HG03139 (cell line): ENCODE data around the gene GLI3.

Experiments used
- ATAC-seq: cut with Tn5 transposase; IDR thresholded peaks from one replicate; pipeline ENCODE4 v1.9.1; 2021; ENCODE audit not compliant: unreplicated experiment

GLI3 gene

DNA sequence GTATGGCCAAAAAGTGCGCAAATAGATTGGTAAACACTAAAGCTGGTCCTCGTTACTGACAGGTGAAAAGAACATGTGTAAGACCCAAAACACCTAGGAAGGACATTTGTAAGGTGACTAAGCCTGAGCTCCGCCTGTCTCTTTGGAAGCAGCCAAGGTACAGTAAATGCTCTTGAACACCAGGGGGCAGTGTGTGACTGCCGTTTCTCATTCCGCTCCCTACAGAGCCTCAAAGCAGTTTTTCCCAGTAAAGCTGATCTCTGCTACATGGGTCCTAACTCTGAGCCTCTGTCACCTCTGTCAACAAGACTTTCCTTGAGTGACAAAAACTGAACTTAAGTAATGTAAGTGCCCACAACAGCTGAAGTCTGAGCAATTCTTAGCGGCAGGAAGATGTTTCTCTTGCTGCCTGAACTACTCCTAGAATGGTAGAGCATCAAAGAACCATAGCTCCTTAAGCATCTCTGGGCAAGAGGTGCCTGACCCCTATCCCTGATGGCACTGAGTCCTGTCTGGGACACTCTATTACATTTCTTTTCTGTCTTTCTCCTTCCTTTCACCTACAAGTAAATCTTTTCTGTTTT, 296.2 kb downstream of the GLI3 start:
- peak; percentile 73 for ATAC-seq

DNA sequence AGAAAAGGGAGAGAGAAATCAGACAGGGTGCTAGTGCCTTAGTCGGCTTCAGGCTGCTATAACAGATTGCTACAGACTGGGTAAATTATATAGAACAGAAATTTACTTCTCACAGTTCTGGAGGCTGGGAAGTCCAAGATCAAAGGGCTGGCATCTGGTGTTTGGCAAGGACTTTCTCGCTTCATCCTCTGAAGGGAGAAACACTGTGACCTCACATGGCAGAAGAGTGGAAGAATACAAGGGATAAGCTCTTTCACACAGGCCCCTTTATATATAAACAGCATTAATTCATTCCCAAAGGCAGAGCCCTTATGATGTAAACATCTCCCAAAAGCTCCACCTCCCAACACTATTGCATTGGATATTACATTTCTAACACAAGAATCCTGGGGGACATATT, 298.6 kb downstream of the GLI3 start:
- ATAC-seq: no peak

DNA sequence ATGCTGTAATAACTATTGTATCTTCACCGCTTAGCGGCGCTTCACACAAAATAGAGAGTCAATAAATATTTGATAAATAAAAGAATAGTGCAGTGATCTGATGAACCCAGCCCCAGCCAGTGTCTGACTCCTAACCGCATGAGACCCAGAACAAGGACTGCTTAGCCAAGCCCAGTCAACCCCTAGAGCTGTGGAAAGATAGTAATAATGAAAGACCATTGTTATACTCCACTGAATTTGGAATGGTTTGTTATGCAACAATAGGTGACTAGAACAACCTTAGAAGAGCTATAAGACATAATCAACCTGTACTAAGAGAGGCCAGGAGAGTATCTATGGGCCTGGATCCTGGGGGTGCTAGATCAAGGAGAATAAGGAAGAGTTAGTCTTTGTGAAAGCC, 303.6 kb downstream of the GLI3 start:
- no peak for ATAC-seq

DNA sequence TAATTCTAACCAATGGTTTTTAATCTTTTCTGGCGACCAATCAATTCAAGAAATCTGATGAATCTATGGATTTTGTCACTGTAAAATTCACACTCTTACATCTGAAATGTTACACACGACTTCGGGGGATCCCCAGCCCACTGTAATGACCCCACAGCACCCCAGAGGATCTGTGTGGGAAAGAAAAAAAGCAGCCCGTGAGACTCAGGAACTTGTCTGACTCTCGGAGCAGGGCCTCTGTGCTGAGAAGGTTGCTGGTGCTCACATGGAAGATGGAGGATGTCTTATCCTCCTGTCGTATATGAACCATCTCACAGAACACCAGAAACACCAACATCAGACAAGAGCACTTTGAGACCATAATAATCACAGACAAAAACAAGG, 305.8 kb downstream of the GLI3 start:
- ATAC-seq: no peak

DNA sequence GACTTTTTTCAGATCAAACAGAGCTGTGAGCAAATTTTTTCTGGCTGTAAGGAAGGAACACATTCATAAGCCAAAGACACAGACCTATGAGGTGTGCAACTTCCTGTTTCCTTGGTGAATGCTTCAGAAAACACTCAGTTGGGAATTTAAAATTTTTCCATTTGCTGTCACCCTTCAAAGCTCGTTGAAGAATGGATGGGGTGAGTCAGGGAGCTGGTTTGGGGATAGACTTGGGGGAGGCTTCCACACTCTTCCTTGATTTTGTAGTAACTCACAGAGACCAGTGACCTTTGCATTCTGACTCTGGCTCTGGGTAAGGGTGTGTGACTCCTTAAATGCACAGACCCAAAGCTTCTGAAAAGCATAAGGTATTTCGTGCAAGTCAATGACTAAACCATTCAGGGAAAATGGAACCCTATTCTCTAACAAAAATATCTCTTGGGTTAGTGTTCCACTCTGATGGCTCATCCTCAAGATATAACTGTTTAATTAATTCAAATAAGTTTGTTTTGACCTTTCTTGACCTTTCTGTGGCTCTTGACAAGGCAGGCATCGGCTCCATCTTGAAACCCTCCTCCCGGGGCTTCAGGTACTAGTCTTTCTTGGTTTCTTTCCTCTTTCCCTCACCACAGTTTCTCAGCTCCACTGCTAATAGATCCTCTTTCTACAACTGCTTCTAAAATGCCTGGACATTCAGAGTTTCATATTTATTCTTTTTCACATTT, 306.3 kb downstream of the GLI3 start:
- no peak for ATAC-seq

DNA sequence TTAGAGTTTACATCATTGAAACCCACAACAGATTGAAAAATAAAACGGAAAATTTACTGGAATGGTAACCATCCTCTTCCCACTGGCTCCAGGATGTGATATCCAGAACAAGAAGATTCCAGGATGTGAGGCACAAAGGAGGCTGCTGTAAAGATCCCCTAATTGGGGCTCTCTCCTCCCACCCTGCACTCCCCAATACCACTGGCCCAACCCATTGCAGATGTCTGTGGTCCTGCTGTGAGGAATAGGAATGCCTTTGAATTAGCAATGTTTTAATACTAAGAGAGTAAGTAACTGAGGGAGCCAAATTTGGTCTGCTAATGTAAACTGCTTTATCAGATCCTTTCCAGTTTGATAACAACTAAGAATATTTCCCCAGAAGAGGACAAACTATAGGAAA, 308.2 kb downstream of the GLI3 start:
- ATAC-seq: no peak

DNA sequence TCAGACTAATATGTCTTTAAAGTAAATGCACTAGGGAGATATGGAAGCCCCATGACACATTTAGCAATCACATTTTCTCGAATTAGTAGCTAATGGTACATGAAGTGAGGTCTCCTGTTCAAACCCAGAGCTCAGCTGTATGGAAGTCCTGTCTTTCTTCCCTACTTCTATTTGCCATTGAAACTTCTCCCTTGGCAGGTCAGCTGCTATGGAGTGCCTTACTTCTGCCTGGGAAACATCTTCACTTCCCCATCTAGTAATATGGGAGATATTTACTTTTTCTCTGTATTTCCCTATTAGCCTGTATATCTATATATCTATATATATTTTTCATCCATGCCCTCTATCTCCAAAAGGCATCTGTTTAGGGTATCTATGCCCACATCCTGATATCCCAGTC, 308.8 kb downstream of the GLI3 start:
- no peak for ATAC-seq

DNA sequence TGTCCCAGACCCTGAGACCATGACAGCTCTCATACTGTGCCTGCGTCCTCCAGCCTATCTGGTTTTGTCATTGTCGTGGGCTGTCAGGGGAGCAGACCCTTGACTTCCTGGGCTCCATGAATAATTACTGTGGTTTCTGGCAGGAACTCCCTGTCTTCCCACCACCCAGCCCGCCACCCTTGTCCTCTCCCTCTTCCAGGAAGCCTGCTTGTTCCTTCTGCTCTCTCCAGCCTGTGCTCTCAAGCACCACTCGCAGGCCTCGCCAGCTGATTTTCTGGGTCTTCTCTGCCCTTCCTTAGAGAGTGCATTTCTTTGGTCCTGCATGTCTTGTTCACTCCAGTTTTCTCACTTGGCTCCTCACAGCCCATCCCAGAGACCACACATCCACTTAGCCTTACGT, 309.6 kb downstream of the GLI3 start:
- ATAC-seq: no peak

DNA sequence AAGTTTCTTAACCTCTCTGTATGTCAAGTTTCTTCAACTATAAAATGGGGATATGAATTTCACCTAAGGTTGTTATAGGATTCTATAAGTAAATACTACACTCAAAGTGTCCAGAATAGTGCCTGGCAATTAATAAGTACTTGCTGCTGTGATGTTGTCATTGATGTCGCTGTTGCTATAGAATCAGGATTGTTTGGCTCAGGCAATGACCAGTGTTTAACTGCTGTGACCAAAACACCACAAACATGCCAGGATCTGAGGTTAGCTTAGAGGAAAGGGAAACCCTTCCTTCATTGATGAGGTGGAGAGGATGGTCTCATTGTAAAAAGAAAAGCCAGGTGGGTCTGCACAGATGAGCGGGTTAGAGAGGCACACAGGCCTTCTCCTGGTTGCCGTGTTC, 311.1 kb downstream of the GLI3 start:
- ATAC-seq: no peak

DNA sequence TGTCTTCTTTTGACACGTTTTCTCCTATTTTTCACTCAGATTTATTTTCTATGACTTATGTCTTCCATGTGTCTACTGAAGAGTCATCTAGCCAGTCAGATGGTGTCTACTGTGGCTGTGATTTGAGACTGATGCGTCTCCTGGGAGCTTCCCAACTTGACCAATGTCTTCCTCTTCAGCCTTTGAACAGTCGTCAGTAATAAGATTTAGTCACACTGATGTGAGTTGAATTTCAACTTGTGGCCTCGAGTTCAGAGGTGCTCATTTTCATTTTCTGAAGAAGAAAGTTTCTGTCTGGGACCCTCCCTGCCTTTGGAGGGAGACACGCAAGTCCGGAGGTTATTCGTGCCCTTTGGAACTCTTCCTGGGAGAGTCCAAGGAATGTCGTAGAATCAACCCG, 312.2 kb downstream of the GLI3 start:
- ATAC-seq: no peak

DNA sequence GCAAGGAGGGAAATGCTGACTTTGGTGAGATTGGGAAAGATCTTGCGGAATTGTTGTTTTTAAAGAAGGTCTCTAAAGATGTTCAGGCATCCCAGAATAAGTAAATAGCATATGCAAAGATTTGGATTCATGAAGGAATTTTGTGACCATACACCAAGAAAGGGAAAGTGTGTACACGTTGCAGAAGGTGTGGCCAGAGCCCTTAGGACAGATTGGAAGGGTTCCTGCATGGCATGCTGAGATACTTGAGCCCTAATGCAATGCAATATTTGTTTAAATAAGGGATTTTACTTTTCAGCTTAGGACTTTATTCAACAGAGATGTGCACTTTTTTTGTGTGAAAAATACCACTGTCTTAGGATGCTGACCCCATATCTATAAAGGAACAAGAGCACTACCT, 314.6 kb downstream of the GLI3 start:
- no peak for ATAC-seq

DNA sequence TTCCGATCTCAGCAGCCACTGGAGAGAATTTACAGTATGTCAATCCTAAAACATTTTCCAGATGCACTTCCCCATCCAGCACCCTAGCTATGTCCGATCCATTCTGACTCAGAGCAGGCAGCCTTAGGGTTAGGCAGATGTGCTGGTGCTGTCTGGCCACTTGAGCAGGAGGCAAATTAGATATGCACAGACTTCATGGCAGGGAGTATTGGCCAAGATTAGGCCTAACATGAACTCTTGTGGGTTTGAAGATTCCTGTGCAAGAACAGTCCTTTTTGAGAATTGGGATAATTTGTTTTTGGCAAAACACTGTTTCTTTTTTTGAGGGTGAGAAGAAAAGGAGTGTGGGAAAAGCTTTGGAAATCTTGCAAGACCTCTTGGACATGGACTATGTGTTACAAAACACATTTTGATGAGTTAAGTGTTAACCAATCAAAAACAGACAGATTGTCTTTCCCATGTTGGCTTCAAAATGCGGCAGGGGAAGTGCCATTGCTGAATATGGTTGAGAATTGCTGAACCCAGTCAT, 315.5 kb downstream of the GLI3 start:
- no peak for ATAC-seq

DNA sequence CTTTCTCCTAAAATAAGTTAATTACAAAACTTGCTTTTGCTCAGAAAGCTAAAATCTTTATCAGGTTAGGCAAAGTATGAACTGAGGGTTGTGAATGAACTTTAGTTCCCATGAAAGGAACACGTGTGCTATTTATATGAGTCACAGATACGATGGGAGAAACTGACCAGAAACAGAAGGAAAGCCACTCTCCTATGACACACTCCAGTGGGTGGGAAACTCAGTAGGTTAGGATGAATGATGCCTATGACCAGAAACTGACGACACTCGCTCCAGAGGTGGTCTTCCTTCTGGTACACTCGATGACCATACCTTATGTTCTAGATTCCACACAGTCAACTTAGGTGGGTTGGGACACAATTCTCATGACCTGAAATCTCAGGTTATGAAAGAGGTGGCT, 318.4 kb downstream of the GLI3 start:
- no peak for ATAC-seq

DNA sequence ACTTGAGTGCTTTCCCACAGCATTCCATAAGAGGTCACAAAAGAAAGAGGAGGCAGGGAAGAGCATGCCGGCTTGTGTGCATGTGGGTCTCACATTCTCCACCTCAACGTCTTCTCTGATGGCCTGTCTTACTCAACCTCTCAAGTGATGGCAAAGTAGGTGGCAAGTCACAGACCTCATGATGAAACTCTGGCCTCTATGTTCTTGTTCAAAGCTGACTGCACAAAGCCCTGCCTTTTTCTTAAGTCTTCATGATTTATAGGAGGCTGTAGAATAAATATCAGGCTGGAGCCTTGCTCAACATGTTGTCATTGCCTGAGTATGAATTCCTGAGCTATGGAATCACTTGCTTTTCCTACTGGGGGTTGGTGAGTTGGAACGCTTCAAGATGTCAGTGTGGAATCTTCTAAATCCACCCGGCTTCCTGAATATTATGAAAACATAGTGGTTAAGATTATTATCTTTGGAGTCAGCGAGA, 320.5 kb downstream of the GLI3 start:
- no peak for ATAC-seq

DNA sequence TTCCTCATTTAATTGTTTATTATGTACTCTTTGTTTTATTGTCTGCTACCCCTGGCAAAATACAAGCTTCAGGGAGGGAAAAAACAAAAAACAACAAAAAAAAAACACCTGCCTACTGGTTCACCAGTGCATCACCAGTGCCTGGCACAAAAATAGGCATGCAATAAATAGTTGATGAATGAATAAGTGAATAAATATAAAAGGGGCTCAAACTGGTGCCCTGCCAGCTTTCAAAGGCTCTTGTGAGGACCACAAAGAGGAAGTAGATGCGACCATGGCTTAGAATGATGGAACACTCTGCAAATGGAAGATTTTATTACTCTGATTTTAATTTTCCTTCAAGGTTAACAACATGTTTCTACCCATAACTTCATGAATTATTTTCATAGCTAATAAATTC, 321.1 kb downstream of the GLI3 start:
- ATAC-seq: no peak

DNA sequence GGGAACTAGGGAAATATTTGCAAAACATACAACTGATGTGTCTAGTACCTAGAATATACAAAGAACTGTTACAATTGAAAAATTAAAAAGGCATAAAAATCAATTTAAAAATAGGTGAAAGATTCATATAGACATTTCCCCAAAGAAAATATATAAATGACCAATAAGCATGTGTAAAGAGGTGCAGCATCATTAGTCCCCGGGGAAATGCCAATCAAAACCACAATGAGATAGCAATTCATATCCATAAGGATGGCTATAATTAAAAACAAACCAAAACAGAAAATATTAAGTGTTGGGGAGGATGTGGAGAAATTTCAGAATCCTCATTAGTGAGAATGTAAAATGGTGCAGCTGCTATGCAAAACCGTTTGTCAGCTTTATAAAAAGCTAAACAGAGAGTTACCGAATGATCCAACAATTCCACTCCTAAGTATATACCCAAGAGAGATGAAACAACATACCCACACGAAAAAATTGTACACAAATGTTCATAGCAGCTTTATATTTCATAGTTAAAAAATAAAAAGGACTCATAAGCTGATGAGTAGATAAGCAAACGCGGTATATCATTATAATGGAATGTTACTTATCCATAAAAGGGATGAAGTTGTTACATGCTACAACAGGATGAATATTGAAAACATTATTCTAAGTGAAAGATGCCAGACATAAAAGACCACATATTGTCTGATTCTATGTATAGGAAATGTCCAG, 324.0 kb downstream of the GLI3 start:
- no peak for ATAC-seq

DNA sequence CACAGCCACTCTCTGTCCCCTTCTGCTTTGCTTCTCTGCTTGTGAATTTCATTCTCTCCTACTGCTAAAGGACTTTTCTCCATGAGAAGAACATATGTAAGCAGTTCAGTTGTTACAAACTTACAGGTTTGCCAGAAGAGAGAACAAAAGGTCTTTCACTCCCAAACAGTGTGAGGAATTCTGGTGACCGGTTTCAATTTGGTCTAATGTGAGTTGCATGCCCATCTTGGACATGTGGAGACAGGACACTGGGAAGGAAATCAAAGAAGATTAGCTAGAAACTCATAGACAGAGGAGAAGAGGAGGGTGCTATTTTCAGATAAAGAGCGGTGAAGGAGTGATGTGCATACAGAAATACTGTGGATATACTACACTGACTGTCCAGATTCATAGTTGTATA, 324.6 kb downstream of the GLI3 start:
- ATAC-seq: no peak

DNA sequence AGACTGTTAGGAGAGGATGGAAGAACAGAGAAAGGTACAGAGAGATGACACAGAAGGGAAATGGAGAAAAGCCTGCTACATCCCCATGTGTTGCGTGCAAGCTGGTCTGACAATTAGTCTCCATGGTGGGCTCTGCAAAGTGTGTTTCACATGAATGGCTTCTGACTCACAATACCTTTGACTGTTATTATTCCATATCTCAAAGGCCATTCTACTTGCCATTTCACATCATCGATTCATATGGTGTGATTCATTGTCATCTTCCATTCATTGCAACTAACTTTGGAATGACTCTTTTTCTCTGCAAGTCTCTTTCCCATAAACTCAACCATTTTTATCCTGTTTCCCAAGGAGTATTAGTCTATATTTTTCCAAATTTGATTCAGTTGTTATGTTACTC, 325.2 kb downstream of the GLI3 start:
- ATAC-seq: no peak
